GM18868 (cell line): Measurements from ENCODE around the gene TYMP.

Experiments used
- ATAC-seq: cut with Tn5 transposase; IDR thresholded peaks from one replicate; pipeline ENCODE4 v1.9.1; 2021; ENCODE audit warnings: mild to moderate bottlenecking, moderate library complexity; ENCODE audit not compliant: unreplicated experiment

TYMP gene

GRCh38 chr22:50486561-50487289 is 43.1 kb downstream of the TYMP start, which contains the start of gene MIOX:
MIOX (plus strand) TSS chr22:50486859; CDS start chr22:50486898, 39 bp downstream.
- ATAC-seq, result no peak

GRCh38 chr22:50485221-50486131 is 44.3 kb downstream of the TYMP start:
- ATAC-seq, result no peak

DNA sequence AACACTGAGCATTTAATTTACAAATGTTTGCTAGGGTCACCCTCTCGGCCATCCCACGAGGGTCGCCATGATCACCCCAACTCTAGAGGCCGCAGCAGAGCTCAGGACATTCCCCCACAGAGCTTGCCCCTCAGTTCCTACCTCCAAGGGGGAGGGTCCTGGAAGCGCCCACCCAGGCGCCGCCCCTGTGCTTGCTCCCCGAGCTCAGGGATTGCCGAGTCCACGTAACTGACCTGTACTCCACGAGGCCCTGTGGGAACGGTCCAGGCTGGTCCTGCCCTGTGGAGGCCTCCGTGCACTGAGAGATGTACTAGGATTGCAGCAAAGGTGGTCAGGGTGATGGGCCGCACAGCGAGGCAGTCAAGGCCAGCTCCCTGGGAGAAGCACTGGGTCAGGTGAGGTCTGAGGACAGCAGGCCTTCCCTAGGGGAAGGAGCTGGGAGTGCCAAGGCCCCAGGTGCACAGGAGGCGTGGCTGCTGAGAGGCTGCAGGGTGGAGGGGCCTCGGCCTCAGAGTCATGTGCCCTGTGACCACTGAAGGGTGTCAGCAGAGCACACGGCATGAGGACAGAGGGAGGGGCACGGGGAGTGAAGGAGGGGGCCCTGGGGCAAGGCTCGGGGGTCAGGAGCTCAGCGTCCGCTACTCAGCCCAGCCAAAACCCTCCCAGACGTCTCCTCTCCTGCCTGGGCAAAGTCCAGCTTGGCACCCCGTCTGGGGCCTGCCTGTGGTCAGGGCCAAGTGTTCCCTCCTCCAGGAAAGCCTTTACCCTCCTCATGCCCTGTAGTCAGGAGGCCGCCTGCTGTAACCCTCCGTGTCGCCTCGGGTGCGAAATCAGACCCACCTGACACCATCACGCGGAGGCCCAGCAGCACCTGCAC is 45.6 kb downstream of the TYMP start:
- no peak for ATAC-seq

- no peak for ATAC-seq
These were observed 46.3 kb downstream of the TYMP start for GRCh38 chr22:50483556-50483955.

DNA sequence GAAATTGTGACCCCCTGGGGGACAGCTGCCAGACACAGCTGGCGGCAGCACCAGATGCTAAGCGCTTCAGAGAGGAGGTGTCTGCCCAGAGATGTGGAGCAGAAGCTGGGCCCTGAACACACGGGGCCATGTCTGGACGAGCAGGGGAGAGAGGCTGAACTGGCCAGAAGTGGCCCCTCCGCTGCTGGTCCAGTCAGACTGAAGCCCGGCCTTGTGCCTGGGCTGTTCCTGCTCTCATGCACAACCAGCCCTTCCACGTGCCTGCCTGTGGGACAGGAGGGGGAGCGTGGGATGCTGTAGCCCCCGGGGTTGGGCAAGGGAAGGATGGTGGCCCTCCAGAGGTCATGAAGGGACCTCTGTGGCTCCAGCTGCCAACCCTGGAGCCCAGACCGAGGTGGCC is 46.7 kb downstream of the TYMP start:
- no peak for ATAC-seq

GRCh38 chr22:50482107-50483074 is 47.4 kb downstream of the TYMP start:
- ATAC-seq, result no peak

- ATAC-seq, result no peak
These were observed 48.2 kb downstream of the TYMP start, which contains the start of gene ADM2 for GRCh38 chr22:50481440-50482106. ADM2 (plus strand) TSS chr22:50481543; CDS start chr22:50481848, 305 bp downstream.

GRCh38 chr22:50481045-50481439 is 48.8 kb downstream of the TYMP start:
- no peak for ATAC-seq

GRCh38 chr22:50479721-50480120 is 50.1 kb downstream of the TYMP start:
- ATAC-seq, result no peak

DNA sequence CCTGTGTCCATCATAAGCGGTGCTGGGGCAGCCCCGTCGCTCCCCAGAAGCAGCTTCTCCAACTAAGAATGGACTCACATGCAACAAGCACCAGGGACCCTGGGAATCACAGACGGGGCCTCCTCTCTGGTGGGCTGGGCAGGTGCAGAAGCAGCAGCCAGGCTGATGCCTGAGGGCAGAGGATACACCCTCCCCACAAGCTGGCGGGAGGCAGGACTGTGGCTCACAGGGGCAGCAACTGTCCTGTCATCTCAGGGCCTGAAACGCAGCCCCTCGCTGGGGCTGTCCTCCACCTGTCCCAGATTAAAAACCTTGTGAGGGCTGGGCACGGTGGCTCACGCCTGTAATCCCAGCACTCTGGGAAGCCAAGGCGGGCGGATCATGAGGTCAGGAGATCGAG is 51.9 kb downstream of the TYMP start:
- no peak for ATAC-seq

- ATAC-seq, result no peak
These were observed 52.9 kb downstream of the TYMP start for GRCh38 chr22:50476868-50477267.
